ENCODE measurements around the gene ZCCHC7.

DNA sequence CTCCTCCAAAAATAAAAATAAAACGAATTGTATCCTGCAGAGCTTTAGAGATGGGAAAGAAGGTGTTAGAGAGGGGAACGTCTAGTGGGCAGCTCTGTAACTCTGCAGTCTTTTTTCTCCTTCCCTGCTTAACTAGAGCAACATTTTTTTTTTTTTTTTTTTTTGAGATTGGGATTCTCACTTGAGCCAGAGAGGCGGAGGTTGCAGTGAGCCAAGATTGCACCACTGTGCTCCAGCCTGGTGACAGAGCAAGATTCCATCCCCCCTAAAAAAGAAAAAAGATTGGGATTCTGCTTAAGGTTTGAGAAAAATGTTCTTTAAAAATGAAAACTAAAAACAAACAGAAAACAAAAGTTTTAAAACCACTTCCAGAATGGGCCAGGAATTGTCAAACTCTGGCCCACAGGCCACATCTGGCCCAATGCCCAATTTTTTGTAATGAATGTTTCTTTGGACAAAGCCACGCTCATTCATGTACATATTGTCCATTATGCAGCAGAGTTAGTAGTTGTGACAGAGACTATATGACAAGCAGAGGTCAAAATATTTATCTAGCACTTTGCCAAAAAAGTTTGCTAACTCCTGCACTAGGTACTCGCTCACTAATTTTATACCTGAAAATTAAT is 98.5 kb downstream of the ZCCHC7 start:
- TF ChIP-seq REST (IDR thresholded peaks at IDR 0.05) (no peak), YY1 (IDR thresholded peaks at IDR 0.05) (no peak), RAD21 (IDR thresholded peaks at IDR 0.05) (no peak), EGR1 (IDR thresholded peaks at IDR 0.05; ENCODE audit: low read depth in 2 of 2) (no peak), MAX (IDR thresholded peaks at IDR 0.05) (no peak), GABPA (IDR thresholded peaks at IDR 0.05 in 1 of 2, conservative IDR thresholded peaks at IDR 0.05 in 1 of 2) (no peak), JUND (IDR thresholded peaks at IDR 0.05) (no peak)
- TF ChIP-seq, protein P1, sequence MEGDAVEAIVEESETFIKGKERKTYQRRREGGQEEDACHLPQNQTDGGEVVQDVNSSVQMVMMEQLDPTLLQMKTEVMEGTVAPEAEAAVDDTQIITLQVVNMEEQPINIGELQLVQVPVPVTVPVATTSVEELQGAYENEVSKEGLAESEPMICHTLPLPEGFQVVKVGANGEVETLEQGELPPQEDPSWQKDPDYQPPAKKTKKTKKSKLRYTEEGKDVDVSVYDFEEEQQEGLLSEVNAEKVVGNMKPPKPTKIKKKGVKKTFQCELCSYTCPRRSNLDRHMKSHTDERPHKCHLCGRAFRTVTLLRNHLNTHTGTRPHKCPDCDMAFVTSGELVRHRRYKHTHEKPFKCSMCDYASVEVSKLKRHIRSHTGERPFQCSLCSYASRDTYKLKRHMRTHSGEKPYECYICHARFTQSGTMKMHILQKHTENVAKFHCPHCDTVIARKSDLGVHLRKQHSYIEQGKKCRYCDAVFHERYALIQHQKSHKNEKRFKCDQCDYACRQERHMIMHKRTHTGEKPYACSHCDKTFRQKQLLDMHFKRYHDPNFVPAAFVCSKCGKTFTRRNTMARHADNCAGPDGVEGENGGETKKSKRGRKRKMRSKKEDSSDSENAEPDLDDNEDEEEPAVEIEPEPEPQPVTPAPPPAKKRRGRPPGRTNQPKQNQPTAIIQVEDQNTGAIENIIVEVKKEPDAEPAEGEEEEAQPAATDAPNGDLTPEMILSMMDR (IDR thresholded peaks at IDR 0.05; ENCODE audit: low read depth, low read length, missing input control), result no peak
